ENCODE measurements around the gene KCNE3.

GRCh38 chr11:74459584-74459983 is 7.8 kb downstream of the KCNE3 start:
- no peak for TF ChIP-seq ELK1 (IDR thresholded peaks at IDR 0.05; ENCODE audit: borderline replicate concordance, low read depth, low read length)
- no peak for TF ChIP-seq CEBPB (IDR thresholded peaks at IDR 0.05; ENCODE audit: low read depth, low read length)
- no peak for TF ChIP-seq POLR2A (IDR thresholded peaks at IDR 0.05; ENCODE audit: low read depth, low read length)
- TF ChIP-seq CTCF (conservative IDR thresholded peaks at IDR 0.05; ENCODE audit: low read depth, low read length): no peak
- TF ChIP-seq RAD21 (IDR thresholded peaks at IDR 0.05; ENCODE audit: low read length): no peak
- TF ChIP-seq FOS (IDR thresholded peaks at IDR 0.05; ENCODE audit: low read depth, low read length): no peak
- no peak for TF ChIP-seq CHD1 (IDR thresholded peaks at IDR 0.05; ENCODE audit: low read depth, low read length)
- no peak for TF ChIP-seq BHLHE40 (IDR thresholded peaks at IDR 0.05; ENCODE audit: low read depth, low read length)
- TF ChIP-seq NFE2L2 (IDR thresholded peaks at IDR 0.05; ENCODE audit: low read depth, low read length): no peak
- TF ChIP-seq SMC3 (IDR thresholded peaks at IDR 0.05; ENCODE audit: low read depth, low read length): no peak
- TF ChIP-seq RCOR1 (IDR thresholded peaks at IDR 0.05; ENCODE audit: insufficient replicate concordance, low read length): no peak
- no peak for TF ChIP-seq USF2 (IDR thresholded peaks at IDR 0.05; ENCODE audit: low read depth, low read length)
- TF ChIP-seq MXI1 (IDR thresholded peaks at IDR 0.05; ENCODE audit: borderline replicate concordance, low read depth, low read length): no peak
- no peak for TF ChIP-seq RFX5 (IDR thresholded peaks at IDR 0.05; ENCODE audit: low read depth, low read length)
